ENCODE results near the gene C7.
A peak's percentile ranks its signal among the peaks of the same experiment; 100 is the strongest.
"Not testable (repeated sequence)": the region's sequence is repeated elsewhere in the genome, so short reads cannot be mapped to it uniquely, and the experiment has no call there.

Gene C7

DNA sequence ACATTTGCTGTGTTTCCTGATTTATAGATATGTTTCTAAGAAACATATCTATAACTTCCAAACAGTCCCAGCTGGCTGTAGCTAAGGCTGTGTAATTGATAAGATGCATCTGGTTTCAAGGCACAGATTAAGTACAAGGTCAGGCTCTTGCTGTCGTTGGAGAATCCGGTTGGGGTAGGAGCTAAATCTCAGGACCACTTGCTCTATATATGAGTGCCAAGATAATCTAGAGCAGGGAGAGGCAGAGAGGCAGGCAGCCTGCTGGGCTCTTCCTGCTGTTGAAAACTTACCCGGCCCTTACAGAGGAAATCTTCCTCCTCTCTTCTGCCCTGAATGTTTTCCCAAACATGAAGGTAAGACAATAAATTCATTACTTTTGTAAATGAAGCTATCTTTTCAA lies at the start of gene C7:
C7 (plus strand) TSS at position 234 of the 400 bp plus-strand sequence; CDS start at position 348, 114 bp downstream.
- DNase-seq (ENCODE audit: low read depth in 2 of 2): no peak

GRCh38 chr5:40860711-40861110 lies 48.6 kb upstream of the C7 start:
- no peak for DNase-seq (ENCODE audit: low read depth in 2 of 2)

- DNase-seq (ENCODE audit: low read depth in 2 of 2): not testable (repeated sequence)
Observed at GRCh38 chr5:40865004-40865403, 44.3 kb upstream of the C7 start.

DNA sequence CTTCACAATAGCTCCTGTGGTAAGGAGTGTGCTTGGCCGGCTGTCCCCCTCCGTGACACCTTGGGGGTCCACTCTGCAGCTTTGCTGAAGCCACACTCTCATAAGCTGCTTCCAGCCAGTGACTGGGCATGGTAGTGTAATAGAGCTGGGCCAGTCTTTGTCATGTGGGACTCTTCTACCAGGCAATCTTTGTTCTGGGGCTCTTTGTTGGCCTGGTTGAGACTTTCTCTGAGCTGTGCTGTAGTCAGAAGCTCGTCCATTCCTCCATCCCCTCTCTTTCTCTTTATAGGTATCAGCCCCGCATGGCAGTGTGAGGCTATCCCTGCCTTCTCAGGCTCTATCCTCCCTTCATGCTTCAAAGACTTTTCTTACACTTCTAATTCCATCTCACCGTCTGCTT lies 42.5 kb upstream of the C7 start:
- no peak for DNase-seq (ENCODE audit: low read depth in 2 of 2)

DNA sequence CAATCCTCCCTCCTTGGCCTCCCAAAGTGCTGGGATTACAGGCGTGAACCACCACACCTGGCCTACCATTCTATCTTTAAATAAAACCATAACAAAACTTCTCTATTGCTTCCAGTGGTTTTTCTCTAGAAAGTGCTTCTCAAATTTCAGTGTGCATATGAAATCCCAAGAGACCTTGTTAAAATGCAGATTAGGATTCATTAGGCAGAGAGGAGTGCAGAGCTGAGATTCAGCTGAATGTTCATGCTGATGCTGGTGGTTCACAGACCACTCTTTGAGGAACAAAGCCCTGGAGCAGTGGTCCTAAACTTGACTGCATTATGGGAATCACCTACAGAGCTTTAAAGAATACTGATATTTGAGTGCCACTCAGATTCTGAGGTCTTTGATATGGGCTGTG lies 39.9 kb upstream of the C7 start:
- no peak for DNase-seq (ENCODE audit: low read depth in 2 of 2)

- DNase-seq (ENCODE audit: low read depth in 2 of 2): no peak
Observed at GRCh38 chr5:40871177-40871576, 38.1 kb upstream of the C7 start.

DNA sequence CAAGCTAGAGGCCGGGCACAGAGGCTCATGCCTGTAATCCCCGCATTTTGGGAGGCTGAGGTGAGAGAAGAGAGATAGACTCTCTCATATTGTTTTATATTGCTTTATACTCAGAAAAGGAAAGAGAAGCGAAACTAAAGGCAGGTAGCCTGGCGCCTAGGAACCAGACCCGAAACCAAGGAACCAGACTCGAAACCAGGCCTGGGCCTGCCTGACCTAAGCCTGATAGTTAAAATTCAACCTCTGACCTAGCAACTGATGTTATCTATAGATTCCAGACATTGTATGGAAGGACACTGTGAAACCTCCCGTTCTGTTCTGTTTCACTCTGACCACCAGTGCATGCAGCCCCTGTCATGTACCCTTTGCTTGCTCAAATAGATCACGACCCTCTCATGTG lies 37.0 kb upstream of the C7 start:
- not testable (repeated sequence) for DNase-seq (ENCODE audit: low read depth in 2 of 2)

DNA sequence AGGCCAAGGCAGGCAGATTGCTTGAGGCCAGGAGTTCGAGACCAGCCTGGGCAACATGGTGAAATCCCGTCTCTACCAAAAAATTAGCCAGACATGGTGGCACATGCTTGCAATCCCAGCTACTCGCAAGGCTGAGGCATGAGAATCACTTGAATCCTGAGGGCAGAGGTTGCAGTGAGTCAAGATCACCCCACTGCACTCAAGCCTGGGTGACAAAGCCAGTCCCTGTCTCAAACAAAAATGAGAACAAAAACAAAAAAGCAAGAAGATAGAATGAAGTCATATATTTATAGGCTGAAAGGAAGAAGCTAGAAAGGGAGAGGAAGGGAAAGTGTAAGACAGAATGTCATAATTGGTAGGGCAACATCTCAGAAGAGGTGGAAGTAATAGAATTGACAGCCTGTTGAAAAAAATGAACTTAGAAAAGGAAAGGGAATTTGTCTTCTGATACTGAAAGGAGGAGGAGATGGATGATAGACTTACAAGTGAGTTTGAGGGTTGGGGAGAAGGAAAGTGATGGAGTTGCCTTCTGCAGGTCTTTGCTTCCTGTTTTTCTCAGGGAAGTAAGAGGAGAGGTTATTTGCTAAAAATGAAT lies 35.9 kb upstream of the C7 start:
- DNase-seq (ENCODE audit: low read depth in 2 of 2): no peak

GRCh38 chr5:40875958-40876357 lies 33.3 kb upstream of the C7 start:
- DNase-seq (ENCODE audit: low read depth in 2 of 2): no peak

GRCh38 chr5:40877371-40877988 lies 31.8 kb upstream of the C7 start:
- peak in 1 of 2 experiments; percentile 3 for DNase-seq (ENCODE audit: low read depth in 2 of 2)

GRCh38 chr5:40879163-40879942 lies 29.9 kb upstream of the C7 start:
- no peak for DNase-seq (ENCODE audit: low read depth in 2 of 2)

- no peak for DNase-seq (ENCODE audit: low read depth in 2 of 2)
Observed at GRCh38 chr5:40882291-40882690, 27.0 kb upstream of the C7 start.

GRCh38 chr5:40883051-40883450 lies 26.2 kb upstream of the C7 start:
- not testable (repeated sequence) for DNase-seq (ENCODE audit: low read depth in 2 of 2)

DNA sequence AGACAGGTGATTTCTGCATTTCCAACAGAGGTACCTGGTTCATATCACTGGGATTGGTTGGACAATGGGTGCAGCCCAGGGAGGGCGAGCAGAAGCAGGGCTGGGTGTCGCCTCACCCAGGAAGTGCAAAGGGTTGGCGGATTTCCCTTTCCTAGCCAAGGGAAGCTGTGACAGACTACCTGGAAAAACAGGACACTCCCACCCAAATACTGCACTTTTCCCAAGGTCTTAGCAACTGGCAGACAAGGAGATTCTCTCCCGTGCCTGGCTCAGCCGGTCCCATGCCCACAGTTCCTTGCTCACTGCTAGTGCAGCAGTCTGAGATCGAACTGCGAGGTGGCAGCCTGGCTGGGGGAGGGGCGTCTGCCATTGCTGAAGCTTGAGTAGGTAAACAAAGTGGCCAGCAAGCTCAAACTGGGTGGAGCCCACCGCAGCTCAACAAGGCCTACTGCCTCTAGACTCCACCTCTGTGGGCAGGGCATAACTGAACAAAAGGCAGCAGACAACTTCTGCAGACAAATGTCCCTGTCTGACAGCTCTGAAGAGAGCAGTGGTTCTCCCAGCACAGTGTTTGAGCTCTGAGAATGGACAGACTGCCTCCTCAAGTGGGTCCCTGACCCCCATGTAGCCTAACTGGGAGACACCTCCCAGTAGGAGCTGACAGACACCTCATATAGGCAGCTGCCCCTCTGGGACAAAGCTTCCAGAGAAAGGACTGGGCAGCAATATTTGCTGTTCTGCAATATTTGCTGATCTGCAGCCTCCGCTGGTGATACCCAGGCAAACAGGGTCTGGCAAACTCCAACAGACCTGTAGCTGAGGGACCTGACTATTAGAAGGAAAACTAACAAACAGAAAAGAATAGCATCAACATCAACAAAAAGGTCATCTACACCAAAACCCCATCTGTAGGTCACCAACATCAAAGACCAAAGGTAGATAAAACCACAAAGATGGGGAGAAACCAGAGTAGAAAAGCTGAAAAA lies 13.6 kb upstream of the C7 start:
- DNase-seq (ENCODE audit: low read depth in 2 of 2): not testable (repeated sequence)

GRCh38 chr5:40904205-40904993 lies 4.9 kb upstream of the C7 start:
- DNase-seq (ENCODE audit: low read depth in 2 of 2): peak in 1 of 2 experiments; percentile 11

GRCh38 chr5:40904994-40905306 lies 4.3 kb upstream of the C7 start:
- no peak for DNase-seq (ENCODE audit: low read depth in 2 of 2)

- DNase-seq (ENCODE audit: low read depth in 2 of 2): no peak
Observed at GRCh38 chr5:40906351-40906751, 2.9 kb upstream of the C7 start.

DNA sequence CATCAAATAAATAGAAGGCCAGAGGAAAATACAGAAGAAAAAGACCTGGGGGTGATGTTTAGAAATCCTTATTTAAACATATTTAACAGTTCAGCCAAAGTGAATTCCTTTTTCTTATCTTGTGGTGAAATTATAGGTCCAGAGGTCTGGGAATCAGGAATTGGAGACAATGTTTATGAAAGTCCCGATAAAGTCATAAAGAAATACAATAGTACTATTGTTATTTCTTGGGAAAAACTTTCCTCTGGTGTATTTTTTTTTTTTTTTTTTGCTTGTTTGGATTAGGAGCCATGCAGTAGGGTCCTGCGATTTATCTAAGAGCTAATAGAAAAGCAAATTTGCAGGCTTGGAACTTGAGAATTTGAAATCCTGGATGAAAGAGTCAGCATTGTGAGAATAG lies 426 bp downstream of the C7 start:
- DNase-seq (ENCODE audit: low read depth in 2 of 2): no peak

DNA sequence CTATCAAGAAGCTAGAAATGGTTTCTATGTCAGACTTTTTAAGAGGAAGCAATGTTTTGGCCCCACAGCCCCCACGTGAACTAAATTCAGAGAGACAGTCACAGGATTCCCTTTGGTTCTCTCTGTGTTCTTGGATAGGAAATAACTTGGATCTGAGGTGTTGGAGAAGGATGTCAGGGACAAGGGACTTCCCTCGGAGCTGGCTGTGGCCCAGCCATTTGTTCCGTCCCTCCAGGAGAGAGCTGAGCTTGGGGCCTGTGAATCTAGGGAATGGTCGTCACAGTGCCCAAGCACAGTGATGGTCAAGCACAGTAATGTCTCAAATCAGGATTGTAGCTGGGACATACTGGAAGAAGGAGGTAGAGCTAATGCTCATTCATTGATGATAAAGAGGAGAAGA lies 2.0 kb downstream of the C7 start:
- no peak for DNase-seq (ENCODE audit: low read depth in 2 of 2)

GRCh38 chr5:40914835-40915234 lies 5.5 kb downstream of the C7 start:
- DNase-seq (ENCODE audit: low read depth in 2 of 2): no peak

- DNase-seq (ENCODE audit: low read depth in 2 of 2): no peak
Observed at GRCh38 chr5:40915341-40915926, 6.1 kb downstream of the C7 start.
